PC-3 (cell line): ENCODE results near the gene BAHD1. TPM values are rescaled to one million over a fixed set of nuclear protein-coding genes. Genes with fewer than 3 reads are reported as not detected.
A peak's percentile ranks its signal among the peaks of the same experiment; 100 is the strongest.

Source experiments
- ATAC-seq: fragments of 200-7000 bp; cut with Tn5 transposase; 2 replicates; pipeline ENCODE4 v1.9.1; 2020; ENCODE audit warnings: mild to moderate bottlenecking, moderate library complexity
- BruUV-seq: library from RNA; stranded (reverse); fragments of 400-500 nt; replicated peaks from 2 replicates; lab custom pipeline; 2021; lab: Mats Ljungman, UMichigan
- CTCF ChIA-PET: fragments of 300-600 bp; sonication (Branson Sonifier 250); formaldehyde crosslinking; loops from one replicate; lab custom pipeline; 2022; ENCODE audit warnings: antibody characterized with exemption; lab: Charles Lee
- POLR2A ChIA-PET: fragments of 300-600 bp; sonication (Branson Sonifier 250); formaldehyde crosslinking; loops from one replicate; lab custom pipeline; 2022; ENCODE audit warnings: antibody characterized with exemption; ENCODE audit not compliant: unreplicated experiment; lab: Charles Lee
- DNase-seq: peaks from one replicate; pipeline ENCODE4 v3.0.0-alpha.2; 2015
- H2AFZ ChIP-seq: fragments of 300-600 bp; sonication (generic); 2 replicates; pipeline ENCODE4 v1.6.0; 2016; ENCODE audit warnings: antibody characterized with exemption, low read length
- H3F3A ChIP-seq: fragments of 300-600 bp; sonication (generic); one replicate; pipeline ENCODE4 v1.6.0; 2017; ENCODE audit warnings: antibody characterized with exemption, low read length, control low read depth, mild to moderate bottlenecking; ENCODE audit not compliant: unreplicated experiment
- H3K27ac ChIP-seq: fragments of 300-600 bp; sonication (generic); 2 replicates; pipeline ENCODE4 v1.5.1; 2016; ENCODE audit warnings: mild to moderate bottlenecking, low read length
- H3K27me3 ChIP-seq: fragments of 300-600 bp; sonication (generic); 2 replicates; pipeline ENCODE4 v1.6.1; 2016; ENCODE audit warnings: low read length, mixed read lengths
- H3K36me3 ChIP-seq: fragments of 300-600 bp; sonication (generic); 2 replicates; pipeline ENCODE4 v1.6.1; 2016; ENCODE audit warnings: low read depth, mixed run types, low read length, mixed read lengths
- H3K4me1 ChIP-seq: fragments of 300-600 bp; sonication (generic); 2 replicates; pipeline ENCODE4 v1.5.1; 2016; ENCODE audit warnings: low read length; ENCODE audit not compliant: insufficient read depth
- H3K4me2 ChIP-seq: fragments of 300-600 bp; sonication (generic); 2 replicates; pipeline ENCODE4 v1.6.0; 2016; ENCODE audit warnings: low read length
- H3K4me3 ChIP-seq: fragments of 300-600 bp; sonication (generic); 2 replicates; pipeline ENCODE4 v1.5.1; 2016; ENCODE audit warnings: mild to moderate bottlenecking, low read length, mixed read lengths
- H3K79me2 ChIP-seq: fragments of 300-600 bp; sonication (generic); 2 replicates; pipeline ENCODE4 v1.6.1; 2017; ENCODE audit warnings: low read length, mixed read lengths
- H3K9ac ChIP-seq: fragments of 300-600 bp; sonication (generic); 2 replicates; pipeline ENCODE4 v1.6.0; 2016; ENCODE audit warnings: mild to moderate bottlenecking, low read length
- H3K9me2 ChIP-seq: fragments of 300-600 bp; sonication (generic); replicated peaks from 2 replicates; pipeline ENCODE4 v1.6.1; 2016; ENCODE audit warnings: mixed run types, low read length, mixed read lengths
- H3K9me3 ChIP-seq: fragments of 300-600 bp; sonication (generic); 2 replicates; pipeline ENCODE4 v1.6.1; 2016; ENCODE audit warnings: low read length, mixed read lengths
- H4K20me1 ChIP-seq: fragments of 300-600 bp; sonication (generic); 2 replicates; pipeline ENCODE4 v1.6.1; 2016; ENCODE audit warnings: low read length, mixed read lengths
- EZH2 ChIP-seq: fragments of 300-600 bp; sonication (generic); IDR thresholded peaks from one replicate; pipeline ENCODE4 v1.6.1; 2017; ENCODE audit warnings: antibody characterized with exemption, mild to moderate bottlenecking, low read length; ENCODE audit not compliant: unreplicated experiment
- EZH2phosphoT487 ChIP-seq: fragments of 300-600 bp; sonication (generic); IDR thresholded peaks from 2 replicates; pipeline ENCODE4 v1.6.1; 2018; ENCODE audit warnings: mild to moderate bottlenecking, antibody characterized with exemption, low read length, borderline replicate concordance
- intact Hi-C: fragments of 100-400 bp; cut with micrococcal nuclease; formaldehyde crosslinking; loops from 2 replicates; pipeline ENCODE4 v1.9.0; 2023
- total RNA-seq: library from RNA; depleted of rRNA; stranded (reverse); fragments of >200 nt; gene quantifications from 2 replicates; pipeline ENCODE4 v1.2.3, GENCODE V29; 2014
- TF ChIP-seq, protein P1 (sequence below): fragments of 300-600 bp; sonication (generic); conservative IDR thresholded peaks from 2 replicates; pipeline ENCODE4 v1.5.1; 2017; ENCODE audit warnings: antibody characterized with exemption, low read depth, mild to moderate bottlenecking, low read length

BAHD1 gene
- total RNA-seq, 1 experiment from 2014 or later = 18.8 TPM

DNA sequence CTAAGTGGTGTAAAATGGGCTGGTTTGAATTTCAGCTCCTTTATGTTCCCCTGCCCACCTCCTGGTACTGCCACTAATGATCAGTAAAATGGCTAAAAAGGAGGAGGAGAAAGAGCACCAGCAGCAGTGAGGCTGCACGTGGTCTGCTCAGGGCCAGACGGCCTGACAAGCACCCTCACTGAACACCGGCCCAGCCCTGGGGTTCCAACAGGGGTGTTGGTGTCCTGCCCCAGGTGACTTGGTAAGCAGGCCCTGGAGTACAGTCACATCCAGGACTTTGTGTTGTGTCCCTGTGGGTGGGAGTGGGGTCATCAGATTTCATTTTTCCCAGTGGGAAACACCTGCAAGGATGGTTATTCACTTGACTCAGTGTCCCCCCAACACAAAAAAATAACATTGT lies 5.4 kb downstream of the BAHD1 start:
- H3K27ac ChIP-seq = no peak overlapping the region
- H3K27me3 ChIP-seq = no peaks in the 10 kb centered on the region
- no peak for ATAC-seq
- POLR2A ChIA-PET = no interaction called here
- no peaks in the 10 kb centered on the region for H3K9me3 ChIP-seq
- peaks cover 30% of the 10 kb centered on the region for H3K4me1 ChIP-seq
- no peak overlapping the region for H3K9ac ChIP-seq
- no peak for TF ChIP-seq EZH2
- no peak for TF ChIP-seq EZH2phosphoT487
- TF ChIP-seq, protein P1, sequence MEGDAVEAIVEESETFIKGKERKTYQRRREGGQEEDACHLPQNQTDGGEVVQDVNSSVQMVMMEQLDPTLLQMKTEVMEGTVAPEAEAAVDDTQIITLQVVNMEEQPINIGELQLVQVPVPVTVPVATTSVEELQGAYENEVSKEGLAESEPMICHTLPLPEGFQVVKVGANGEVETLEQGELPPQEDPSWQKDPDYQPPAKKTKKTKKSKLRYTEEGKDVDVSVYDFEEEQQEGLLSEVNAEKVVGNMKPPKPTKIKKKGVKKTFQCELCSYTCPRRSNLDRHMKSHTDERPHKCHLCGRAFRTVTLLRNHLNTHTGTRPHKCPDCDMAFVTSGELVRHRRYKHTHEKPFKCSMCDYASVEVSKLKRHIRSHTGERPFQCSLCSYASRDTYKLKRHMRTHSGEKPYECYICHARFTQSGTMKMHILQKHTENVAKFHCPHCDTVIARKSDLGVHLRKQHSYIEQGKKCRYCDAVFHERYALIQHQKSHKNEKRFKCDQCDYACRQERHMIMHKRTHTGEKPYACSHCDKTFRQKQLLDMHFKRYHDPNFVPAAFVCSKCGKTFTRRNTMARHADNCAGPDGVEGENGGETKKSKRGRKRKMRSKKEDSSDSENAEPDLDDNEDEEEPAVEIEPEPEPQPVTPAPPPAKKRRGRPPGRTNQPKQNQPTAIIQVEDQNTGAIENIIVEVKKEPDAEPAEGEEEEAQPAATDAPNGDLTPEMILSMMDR = no peak
- H3K36me3 ChIP-seq = no peaks in the 10 kb centered on the region
- no TSS peak for BruUV-seq
- no peaks in the 10 kb centered on the region for H3K9me2 ChIP-seq
- intact Hi-C loops = no loop called here
- H4K20me1 ChIP-seq = peaks cover 46% of the 10 kb centered on the region
- no peaks in the 10 kb centered on the region for H3F3A ChIP-seq
- H3K4me3 ChIP-seq = no peak overlapping the region
- CTCF ChIA-PET = no interaction called here
- H2AFZ ChIP-seq = no peak overlapping the region
- peaks cover 91% of the 10 kb centered on the region for H3K79me2 ChIP-seq
- H3K4me2 ChIP-seq = no peak overlapping the region
- DNase-seq = no peak

DNA sequence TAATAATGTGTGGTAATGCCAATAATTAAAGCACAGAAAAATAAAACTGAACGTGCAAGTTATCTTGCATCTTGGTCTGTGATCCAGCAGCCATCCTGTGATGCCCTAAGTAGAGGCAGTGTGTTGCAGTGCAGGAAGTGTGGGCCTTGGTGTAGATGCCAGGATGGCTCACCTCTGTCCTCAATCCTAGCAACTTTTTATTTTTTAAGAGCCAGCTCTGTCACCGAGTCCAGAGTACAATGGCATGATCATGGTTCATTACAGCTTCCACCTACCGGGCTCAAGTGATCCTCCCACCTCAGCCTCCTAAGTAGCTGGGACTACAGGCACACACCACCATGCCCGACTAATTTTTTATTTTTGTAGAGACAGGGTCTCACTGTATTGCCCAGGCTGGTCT lies 7.6 kb downstream of the BAHD1 start:
- CTCF ChIA-PET = no interaction called here
- Histone ChIP-seq H3K9me2 (no peaks in the 10 kb centered on the region), H3K36me3 (no peaks in the 10 kb centered on the region), H3K9ac (no peak overlapping the region), H3K9me3 (no peaks in the 10 kb centered on the region), H4K20me1 (peaks cover 33% of the 10 kb centered on the region), H3F3A (no peaks in the 10 kb centered on the region), H3K4me3 (no peak overlapping the region), H3K4me1 (peaks cover 18% of the 10 kb centered on the region), H3K27me3 (no peaks in the 10 kb centered on the region), H3K79me2 (peaks cover 95% of the 10 kb centered on the region), H3K4me2 (no peak overlapping the region), H2AFZ (no peak overlapping the region), H3K27ac (no peak overlapping the region)
- TF ChIP-seq EZH2phosphoT487 (no peak), EZH2 (no peak)
- TF ChIP-seq, protein P1 = no peak
- BruUV-seq = no TSS peak
- ATAC-seq (no peak), DNase-seq (no peak)
- intact Hi-C loops = no loop called here
- POLR2A ChIA-PET = no interaction called here

DNA sequence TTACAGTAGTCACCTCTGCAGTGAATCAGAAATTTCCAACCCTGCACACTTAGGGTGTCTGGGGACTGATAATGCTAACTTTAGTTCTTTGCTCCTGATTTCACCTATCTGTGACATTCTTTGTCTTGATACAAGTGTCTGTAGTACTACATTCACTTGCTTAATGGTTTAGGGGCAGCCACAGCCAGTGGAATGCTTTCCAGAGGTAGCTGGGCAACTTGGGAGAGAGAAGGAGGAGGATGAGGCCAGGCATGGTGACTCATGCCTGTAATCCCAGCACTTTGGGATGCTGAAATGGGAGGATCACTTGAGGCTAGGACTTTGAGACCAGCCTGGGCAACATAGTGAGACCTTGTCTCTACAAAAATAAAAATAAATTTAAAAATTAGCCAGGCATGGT lies 8.5 kb downstream of the BAHD1 start:
- H3K4me3 ChIP-seq = no peak overlapping the region
- ATAC-seq (peak; percentile 30; the same call in 1 of the 2 replicates), DNase-seq (peak; percentile 39)
- ChIA-PET CTCF (no interaction called here), POLR2A (no interaction called here)
- H3K27ac ChIP-seq = no peak overlapping the region
- no peaks in the 10 kb centered on the region for H3K9me3 ChIP-seq
- no peaks in the 10 kb centered on the region for H3K36me3 ChIP-seq
- no peaks in the 10 kb centered on the region for H3F3A ChIP-seq
- H2AFZ ChIP-seq = no peak overlapping the region
- intact Hi-C loops = no loop called here
- TF ChIP-seq EZH2 (no peak), EZH2phosphoT487 (no peak)
- TF ChIP-seq, protein P1 = no peak
- H3K27me3 ChIP-seq = no peaks in the 10 kb centered on the region
- no peak overlapping the region for H3K4me2 ChIP-seq
- peaks cover 25% of the 10 kb centered on the region for H4K20me1 ChIP-seq
- no TSS peak for BruUV-seq
- no peak overlapping the region for H3K9ac ChIP-seq
- H3K4me1 ChIP-seq = peaks cover 24% of the 10 kb centered on the region
- peaks cover 95% of the 10 kb centered on the region for H3K79me2 ChIP-seq
- no peaks in the 10 kb centered on the region for H3K9me2 ChIP-seq
